Tibial nerve (tissue), 4 donors: ENCODE results near the gene ADAP1.

Experiments
- CTCF ChIP-seq, 5 experiments: fragments of 200-600 bp in 3 of 5; fragments of 450-650 bp in 2 of 5; sonication (generic) in 3 of 5; IDR thresholded peaks; one replicate each; pipeline ENCODE4 v1.5.1; 2016 to 2019; ENCODE audit warnings: antibody characterized with exemption in 5 of 5, mild to moderate bottlenecking in 3 of 5, moderate library complexity in 2 of 5
- EP300 ChIP-seq, 2 donors: sonication (generic); formaldehyde crosslinking; IDR thresholded peaks; one replicate each; pipeline ENCODE4 v1.6.1; 2017; ENCODE audit warnings: antibody characterized with exemption in 2 of 2, mild to moderate bottlenecking in 1 of 2

- peak in 1 of 2 donors; percentile 29 for TF ChIP-seq EP300 (IDR thresholded peaks at IDR 0.05)
- no peak for TF ChIP-seq CTCF (IDR thresholded peaks at IDR 0.05)
Observed at GRCh38 chr7:957418-958220, 3.1 kb upstream of the ADAP1 start.
